Measurements from ENCODE around the gene DOCK8. TPM values are rescaled to one million over a fixed set of nuclear protein-coding genes. Genes with fewer than 3 reads are reported as not detected.
A peak's percentile ranks its signal among the peaks of the same experiment; 100 is the strongest.

DOCK8 gene
- total RNA-seq, 2 experiments from 2014 or later: 370 to 374 TPM

DNA sequence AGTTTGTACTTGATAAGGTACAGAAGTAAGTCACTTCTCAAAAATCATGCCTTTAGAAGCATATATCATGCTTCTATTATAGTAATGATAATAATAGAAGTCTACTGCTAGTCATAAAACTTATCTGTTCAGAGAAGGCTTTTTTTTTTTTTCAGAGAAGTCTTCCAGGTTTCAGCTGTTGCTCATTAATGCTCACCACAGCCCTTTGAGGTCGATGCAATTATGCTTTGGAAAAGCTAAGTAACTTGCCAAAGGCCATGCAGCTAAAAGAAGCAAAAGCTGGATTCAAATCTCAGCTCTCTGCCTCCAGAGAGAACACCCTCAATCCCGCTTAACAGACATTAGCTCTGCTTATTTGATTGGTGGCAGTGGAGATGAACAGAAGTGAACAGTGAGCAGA is 150.8 kb downstream of the DOCK8 start:
- no peaks in the 10 kb centered on the region for H3K4me1 Mint-ChIP-seq
- no peak overlapping the region for H3K4me3 Mint-ChIP-seq
- H3K27ac Mint-ChIP-seq: no peak overlapping the region
- CTCF ChIA-PET: no interaction called here
- POLR2A ChIA-PET: no interaction called here
- H3K27me3 Mint-ChIP-seq: no peaks in the 10 kb centered on the region
- peaks cover 94% of the 10 kb centered on the region for H3K36me3 Mint-ChIP-seq (ENCODE audit: low read depth)
- DNase-seq: no peak
- H3K9me3 Mint-ChIP-seq: no peaks in the 10 kb centered on the region

DNA sequence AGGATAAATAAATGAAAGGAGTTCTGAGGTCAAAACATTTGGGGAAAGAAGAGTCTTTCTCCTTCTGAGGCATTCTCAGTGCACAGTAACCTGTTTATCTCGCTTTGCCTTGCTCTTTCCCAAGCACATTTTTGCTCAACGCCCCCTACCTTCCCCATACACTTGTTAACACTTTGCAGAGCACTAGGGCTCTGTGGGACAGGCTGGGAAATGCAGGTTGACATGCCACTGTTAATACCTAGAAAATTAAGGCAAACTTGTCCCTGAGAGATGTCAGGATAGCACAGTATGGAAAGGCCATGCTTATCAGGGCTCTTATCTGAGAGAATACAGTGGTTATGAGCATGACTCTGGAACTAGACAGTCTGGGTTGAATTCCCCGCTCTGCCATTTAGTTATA is 152.0 kb downstream of the DOCK8 start:
- no peak for DNase-seq
- H3K27ac Mint-ChIP-seq: no peak overlapping the region
- ChIA-PET CTCF (no interaction called here), POLR2A (no interaction called here)
- peaks cover 94% of the 10 kb centered on the region for H3K36me3 Mint-ChIP-seq (ENCODE audit: low read depth)
- no peaks in the 10 kb centered on the region for H3K4me1 Mint-ChIP-seq
- no peak overlapping the region for H3K4me3 Mint-ChIP-seq
- H3K27me3 Mint-ChIP-seq: no peaks in the 10 kb centered on the region
- H3K9me3 Mint-ChIP-seq: no peaks in the 10 kb centered on the region

DNA sequence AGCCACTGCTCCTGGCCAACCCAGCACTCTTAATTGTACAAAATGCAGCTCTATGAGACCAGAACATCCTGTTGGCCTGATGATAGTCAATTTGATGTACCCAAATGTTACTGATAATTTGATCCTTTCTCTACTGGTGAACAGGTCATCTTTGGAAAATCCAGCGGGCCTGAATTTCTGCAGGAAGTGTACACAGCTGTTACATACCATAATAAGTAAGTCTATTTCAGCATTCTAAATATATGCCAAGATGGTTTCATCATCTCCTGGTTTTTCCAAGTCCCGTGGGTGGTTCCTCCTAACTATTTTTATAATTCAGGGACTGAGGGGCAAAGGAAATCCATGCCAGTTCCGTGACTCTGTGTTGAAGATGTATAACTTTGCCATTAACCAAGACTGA is 155.4 kb downstream of the DOCK8 start:
- H3K36me3 Mint-ChIP-seq (ENCODE audit: low read depth): peaks cover 90% of the 10 kb centered on the region

DNA sequence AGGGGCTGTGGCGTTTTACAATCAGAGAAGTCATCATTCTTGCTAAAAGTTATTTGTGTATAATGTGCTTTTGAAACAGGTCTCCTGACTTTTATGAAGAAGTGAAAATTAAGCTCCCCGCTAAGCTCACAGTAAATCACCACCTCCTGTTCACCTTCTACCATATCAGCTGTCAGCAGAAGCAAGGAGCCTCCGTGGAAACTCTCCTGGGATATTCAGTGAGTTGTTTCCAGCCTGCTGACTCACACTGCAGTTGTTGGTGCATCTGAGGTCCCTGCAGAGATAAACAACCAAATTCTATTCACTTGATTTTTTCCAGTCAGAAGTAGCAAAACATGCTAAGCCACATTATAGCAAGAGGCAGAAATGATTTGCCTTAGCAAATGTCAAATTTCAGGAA is 156.7 kb downstream of the DOCK8 start:
- no peaks in the 10 kb centered on the region for H3K9me3 Mint-ChIP-seq
- H3K27ac Mint-ChIP-seq: no peak overlapping the region
- no peak for DNase-seq
- no peaks in the 10 kb centered on the region for H3K4me1 Mint-ChIP-seq
- no peaks in the 10 kb centered on the region for H3K27me3 Mint-ChIP-seq
- H3K4me3 Mint-ChIP-seq: no peak overlapping the region
- ChIA-PET POLR2A (no interaction called here), CTCF (interaction anchor here (0.9 to 1.2 kb wide), 2 partner anchors 24 to 73 kb away, joined by 3 read pairs; no protein-coding TSS in a partner anchor)
- H3K36me3 Mint-ChIP-seq (ENCODE audit: low read depth): peaks cover 90% of the 10 kb centered on the region

More for the DNA sequence above, 155.4 kb downstream of the DOCK8 start:
- H3K27ac Mint-ChIP-seq: no peak overlapping the region
- H3K9me3 Mint-ChIP-seq: no peaks in the 10 kb centered on the region
- CTCF ChIA-PET: no interaction called here
- no peak for DNase-seq
- no peak overlapping the region for H3K4me3 Mint-ChIP-seq
- no peaks in the 10 kb centered on the region for H3K27me3 Mint-ChIP-seq
- POLR2A ChIA-PET: no interaction called here
- H3K4me1 Mint-ChIP-seq: no peaks in the 10 kb centered on the region

DNA sequence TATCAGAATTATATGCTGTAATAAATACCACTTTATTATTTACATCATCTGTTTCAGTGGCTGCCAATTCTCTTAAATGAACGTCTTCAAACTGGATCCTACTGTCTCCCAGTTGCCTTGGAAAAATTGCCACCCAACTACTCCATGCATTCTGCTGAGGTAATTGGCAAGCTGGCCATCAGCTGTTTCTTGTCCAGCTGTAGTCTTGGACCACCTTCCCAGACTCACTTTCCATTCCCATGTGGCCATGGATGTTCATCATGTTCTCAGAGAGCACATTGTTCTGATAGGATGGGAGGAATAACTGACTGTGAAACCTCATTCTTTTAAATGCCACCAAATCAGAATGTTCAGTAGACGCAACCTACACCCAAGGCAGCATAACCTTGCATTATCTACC is 157.5 kb downstream of the DOCK8 start:
- Mint-ChIP-seq H3K9me3 (no peaks in the 10 kb centered on the region), H3K4me1 (no peaks in the 10 kb centered on the region), H3K27me3 (no peaks in the 10 kb centered on the region), H3K36me3 (ENCODE audit: low read depth) (peaks cover 90% of the 10 kb centered on the region), H3K4me3 (no peak overlapping the region), H3K27ac (no peak overlapping the region)
- no peak for DNase-seq
- ChIA-PET CTCF (interaction anchor here (0.9 kb wide), 1 partner anchor 25 kb away, joined by 3 read pairs; no protein-coding TSS in a partner anchor), POLR2A (no interaction called here)

DNA sequence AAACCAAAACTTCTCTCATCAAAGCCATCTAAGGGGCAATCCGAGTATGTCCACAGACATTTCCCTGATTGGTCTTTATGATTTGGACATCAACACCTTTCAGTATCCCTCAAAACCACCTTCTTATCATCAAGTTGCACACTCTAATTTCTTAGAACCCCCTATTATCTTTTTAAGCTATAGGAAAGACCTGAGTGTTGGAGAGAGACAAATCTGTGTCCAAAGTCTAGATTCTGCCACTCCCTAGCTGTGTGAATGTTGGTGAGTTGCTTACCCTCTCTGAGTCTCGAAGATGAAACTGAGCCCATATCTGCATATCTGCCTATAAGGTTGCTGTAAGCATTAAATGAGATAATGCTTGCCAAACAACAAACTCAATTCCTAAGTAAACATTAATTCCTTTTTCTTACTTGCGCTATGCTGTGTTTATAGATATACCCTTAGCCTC is 159.1 kb downstream of the DOCK8 start:
- Mint-ChIP-seq H3K36me3 (ENCODE audit: low read depth) (peaks cover 92% of the 10 kb centered on the region), H3K9me3 (no peaks in the 10 kb centered on the region), H3K27ac (peak overlapping the region; percentile 32), H3K27me3 (no peaks in the 10 kb centered on the region), H3K4me3 (no peak overlapping the region), H3K4me1 (peaks cover 7% of the 10 kb centered on the region)
- DNase-seq: no peak
- ChIA-PET CTCF (no interaction called here), POLR2A (interaction anchor here (0.7 kb wide), 1 partner anchor 136 kb away, joined by 3 read pairs; no protein-coding TSS in a partner anchor)

DNA sequence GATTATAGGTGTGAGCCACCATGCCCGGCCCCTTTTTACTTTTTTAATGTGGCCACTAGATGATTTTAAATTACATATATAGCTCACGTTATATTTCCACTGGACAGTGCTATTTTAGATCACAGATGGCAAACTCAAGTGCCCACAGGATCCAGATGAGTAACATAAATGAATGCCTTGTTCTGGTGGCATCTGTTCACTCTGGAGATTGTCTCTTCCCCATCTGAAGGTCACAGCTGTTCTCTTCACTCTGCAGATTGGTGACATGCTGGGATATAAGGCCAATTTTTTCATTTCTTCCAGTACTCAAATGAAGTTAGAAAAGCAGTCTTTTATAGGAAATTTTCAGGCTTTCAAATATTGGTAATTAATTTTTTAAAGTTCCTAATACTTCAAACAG is 160.1 kb downstream of the DOCK8 start:
- no peak for DNase-seq
- Mint-ChIP-seq H3K4me3 (no peak overlapping the region), H3K9me3 (no peaks in the 10 kb centered on the region), H3K27ac (no peak overlapping the region), H3K4me1 (peaks cover 7% of the 10 kb centered on the region), H3K27me3 (no peaks in the 10 kb centered on the region), H3K36me3 (ENCODE audit: low read depth) (peaks cover 93% of the 10 kb centered on the region)
- ChIA-PET CTCF (interaction anchor here (0.7 kb wide), 1 partner anchor 30 kb away, joined by 4 read pairs; no protein-coding TSS in a partner anchor), POLR2A (no interaction called here)

DNA sequence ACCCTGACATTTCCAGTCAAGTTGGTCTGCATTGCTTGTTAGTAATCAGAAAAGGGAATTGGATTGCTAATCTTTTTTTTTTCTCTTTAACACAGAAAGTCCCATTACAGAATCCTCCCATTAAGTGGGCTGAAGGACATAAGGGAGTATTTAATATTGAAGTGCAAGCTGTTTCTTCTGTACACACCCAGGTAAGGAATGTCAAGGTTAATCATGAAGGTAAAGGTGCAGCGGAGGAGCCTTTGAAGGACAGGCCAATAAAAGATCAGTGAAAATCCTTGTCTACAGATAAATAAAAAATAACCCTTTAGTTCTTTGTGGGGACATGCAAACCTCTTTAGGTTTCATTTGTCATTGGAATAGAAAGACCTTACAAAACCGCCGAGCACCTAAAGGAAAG is 161.4 kb downstream of the DOCK8 start:
- peaks cover 84% of the 10 kb centered on the region for H3K36me3 Mint-ChIP-seq (ENCODE audit: low read depth)
- peaks cover 7% of the 10 kb centered on the region for H3K4me1 Mint-ChIP-seq
- CTCF ChIA-PET: interaction anchor here (1.1 kb wide), 1 partner anchor 9 kb away, joined by 3 read pairs; no protein-coding TSS in a partner anchor
- no peak for DNase-seq
- no peak overlapping the region for H3K4me3 Mint-ChIP-seq
- no peaks in the 10 kb centered on the region for H3K9me3 Mint-ChIP-seq
- H3K27me3 Mint-ChIP-seq: no peaks in the 10 kb centered on the region
- POLR2A ChIA-PET: interaction anchor here (0.5 to 0.6 kb wide), 2 partner anchors 63 to 66 kb away, joined by 3 read pairs; no protein-coding TSS in a partner anchor
- H3K27ac Mint-ChIP-seq: no peak overlapping the region

DNA sequence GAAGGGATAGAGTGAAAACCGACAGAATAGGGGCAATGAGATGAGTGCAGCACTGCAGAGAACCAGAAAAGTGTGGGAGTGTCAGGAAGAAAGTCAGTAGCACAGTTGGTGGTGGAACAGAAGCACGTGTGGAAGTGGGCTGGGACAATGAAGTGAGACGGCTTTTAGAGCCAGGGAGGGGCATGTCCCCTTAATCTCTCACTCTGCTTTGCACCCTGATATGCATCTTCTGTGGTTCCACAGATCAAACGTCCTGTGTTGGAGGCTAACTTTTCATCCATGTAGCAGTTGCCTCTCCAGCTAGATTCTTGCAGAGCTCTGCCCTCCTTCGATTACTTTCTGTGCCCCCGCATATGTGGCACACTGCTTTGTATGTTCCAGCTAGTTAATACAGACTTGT is 163.6 kb downstream of the DOCK8 start:
- ChIA-PET CTCF (interaction anchor here (0.9 kb wide), 1 partner anchor 10 kb away, joined by 3 read pairs; no protein-coding TSS in a partner anchor), POLR2A (no interaction called here)
- H3K27me3 Mint-ChIP-seq: no peaks in the 10 kb centered on the region
- H3K27ac Mint-ChIP-seq: no peak overlapping the region
- peaks cover 82% of the 10 kb centered on the region for H3K36me3 Mint-ChIP-seq (ENCODE audit: low read depth)
- no peak overlapping the region for H3K4me3 Mint-ChIP-seq
- no peaks in the 10 kb centered on the region for H3K9me3 Mint-ChIP-seq
- DNase-seq: no peak
- peaks cover 7% of the 10 kb centered on the region for H3K4me1 Mint-ChIP-seq

DNA sequence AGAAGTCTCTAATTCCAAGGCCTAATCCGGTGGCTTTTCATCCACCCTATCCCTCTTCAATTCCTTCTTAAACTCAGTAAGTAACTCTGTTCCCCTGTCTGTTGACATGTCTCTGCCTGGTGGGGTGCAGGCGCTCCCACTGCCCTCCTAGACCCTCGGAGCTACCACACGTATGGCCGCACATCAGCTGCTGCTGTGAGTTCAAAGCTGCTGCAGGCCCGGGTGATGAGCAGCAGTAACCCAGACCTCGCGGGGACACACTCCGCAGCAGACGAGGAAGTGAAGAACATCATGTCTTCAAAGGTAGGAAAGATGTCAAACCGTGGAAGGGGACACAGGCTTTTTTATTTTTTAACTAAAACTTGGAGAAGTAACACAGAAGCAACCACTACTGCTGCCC is 167.7 kb downstream of the DOCK8 start:
- H3K4me1 Mint-ChIP-seq: peaks cover 7% of the 10 kb centered on the region
- CTCF ChIA-PET: interaction anchor here (0.7 kb wide), 1 partner anchor 144 kb away, joined by 4 read pairs; no protein-coding TSS in a partner anchor
- DNase-seq: no peak
- H3K9me3 Mint-ChIP-seq: no peaks in the 10 kb centered on the region
- H3K36me3 Mint-ChIP-seq (ENCODE audit: low read depth): peaks cover 69% of the 10 kb centered on the region
- POLR2A ChIA-PET: no interaction called here
- H3K27me3 Mint-ChIP-seq: no peaks in the 10 kb centered on the region
- no peak overlapping the region for H3K27ac Mint-ChIP-seq
- no peak overlapping the region for H3K4me3 Mint-ChIP-seq

DNA sequence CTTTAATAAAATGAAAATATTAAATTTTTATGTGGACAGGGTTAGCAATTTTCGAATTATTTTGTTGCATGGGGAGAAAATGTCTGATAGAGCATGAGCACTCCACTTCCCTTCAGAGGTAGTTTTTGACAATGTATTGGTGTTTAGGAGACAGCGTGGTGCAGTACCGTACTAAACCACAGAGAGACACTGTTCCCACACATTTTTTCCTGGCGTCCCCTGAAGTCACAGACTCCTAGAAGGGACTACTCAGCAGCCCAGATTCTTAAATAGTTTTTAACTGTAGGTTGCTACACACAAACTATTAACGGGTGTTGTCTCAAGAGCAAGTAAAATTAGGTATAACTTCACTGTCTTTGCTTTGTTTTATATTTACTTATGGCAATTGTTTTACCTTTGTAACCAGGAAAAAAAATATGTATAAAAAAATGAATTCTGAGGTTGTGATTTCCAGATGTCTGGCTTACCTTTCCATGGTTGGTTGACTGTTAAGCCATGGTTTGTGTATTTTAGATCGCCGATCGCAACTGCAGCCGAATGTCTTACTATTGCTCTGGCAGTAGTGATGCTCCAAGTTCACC is 171.2 kb downstream of the DOCK8 start:
- CTCF ChIA-PET: interaction anchor here (1.3 kb wide), 1 partner anchor 9 kb away, joined by 3 read pairs; no protein-coding TSS in a partner anchor
- Mint-ChIP-seq H3K4me3 (no peak overlapping the region), H3K27me3 (no peaks in the 10 kb centered on the region), H3K36me3 (ENCODE audit: low read depth) (peaks cover 72% of the 10 kb centered on the region), H3K4me1 (no peaks in the 10 kb centered on the region), H3K9me3 (no peaks in the 10 kb centered on the region), H3K27ac (no peak overlapping the region)
- POLR2A ChIA-PET: no interaction called here
- DNase-seq: peak; percentile 20

DNA sequence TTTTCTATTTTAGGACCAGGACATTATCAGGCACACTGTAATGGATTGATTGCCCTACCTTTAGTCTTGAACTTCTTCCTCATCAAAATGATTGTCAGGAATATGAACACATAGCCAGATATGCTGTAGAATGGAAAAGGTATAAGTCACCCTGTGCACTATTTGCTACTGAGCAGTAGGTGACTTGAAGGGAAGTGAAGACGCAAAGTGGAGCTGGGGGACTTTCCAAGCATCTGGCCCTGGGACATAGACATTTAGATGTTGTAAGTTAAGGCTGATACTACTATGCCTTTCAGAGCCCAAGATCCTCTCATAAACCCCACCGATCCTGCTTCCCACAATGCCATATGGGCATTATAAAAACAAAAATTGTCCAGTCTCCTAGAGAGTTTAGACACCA is 174.5 kb downstream of the DOCK8 start:
- POLR2A ChIA-PET: no interaction called here
- no peak overlapping the region for H3K27ac Mint-ChIP-seq
- no peak overlapping the region for H3K4me3 Mint-ChIP-seq
- H3K9me3 Mint-ChIP-seq: no peaks in the 10 kb centered on the region
- H3K27me3 Mint-ChIP-seq: no peaks in the 10 kb centered on the region
- DNase-seq: no peak
- CTCF ChIA-PET: no interaction called here
- no peaks in the 10 kb centered on the region for H3K4me1 Mint-ChIP-seq
- H3K36me3 Mint-ChIP-seq (ENCODE audit: low read depth): peaks cover 79% of the 10 kb centered on the region

DNA sequence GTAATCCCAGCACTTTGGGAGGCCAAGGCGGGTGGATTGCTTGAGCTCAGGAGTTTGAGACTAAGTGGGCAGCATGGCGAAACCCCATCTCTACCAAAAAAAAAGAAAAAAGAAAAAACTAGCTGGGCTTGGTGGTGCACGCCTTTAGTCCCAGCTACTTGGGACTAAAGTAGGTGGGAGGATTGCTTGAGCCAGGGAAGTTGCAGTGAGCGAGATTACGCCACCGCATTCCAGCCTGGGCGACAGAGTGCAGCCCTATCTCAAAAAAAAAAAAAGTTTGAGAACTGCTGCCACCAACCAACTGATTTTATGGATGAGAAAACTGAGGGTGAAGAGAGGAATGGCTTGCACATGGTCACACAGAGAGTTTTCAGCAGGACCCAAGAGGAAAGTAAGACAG is 175.1 kb downstream of the DOCK8 start:
- Mint-ChIP-seq H3K9me3 (no peaks in the 10 kb centered on the region), H3K4me3 (no peak overlapping the region), H3K27ac (no peak overlapping the region), H3K4me1 (no peaks in the 10 kb centered on the region), H3K36me3 (ENCODE audit: low read depth) (peaks cover 84% of the 10 kb centered on the region), H3K27me3 (no peaks in the 10 kb centered on the region)
- ChIA-PET POLR2A (no interaction called here), CTCF (no interaction called here)
- DNase-seq: no peak

All from activated CD4-positive, alpha-beta memory T cell treated with anti-CD3 and anti-CD28 coated beads, Interleukin-2, amount 10 ng/mL, durations not matched to agents 7 days and 5 days (primary cell).